Upper lobe of right lung (tissue), 1 donor: ENCODE data around the gene GNPTAB. TPM values are rescaled to one million over a fixed set of nuclear protein-coding genes. Genes with fewer than 3 reads are reported as not detected.
A peak's percentile ranks its signal among the peaks of the same experiment; 100 is the strongest.

Source experiments
- ATAC-seq: fragments of 200-7000 bp; cut with Tn5 transposase; one replicate; pipeline ENCODE4 v1.9.1; 2020; ENCODE audit warnings: mild to moderate bottlenecking, moderate library complexity
- DNase-seq: peaks from one replicate; pipeline ENCODE4 v3.0.0-alpha.2; 2020
- H3K27ac ChIP-seq: fragments of 200-600 bp; one replicate; pipeline ENCODE4 v1.8.0; 2022
- H3K27me3 ChIP-seq: fragments of 200-600 bp; one replicate; pipeline ENCODE4 v1.8.0; 2022; ENCODE audit warnings: mild to moderate bottlenecking
- H3K36me3 ChIP-seq: fragments of 200-600 bp; one replicate; pipeline ENCODE4 v1.8.0; 2022
- H3K4me1 ChIP-seq: fragments of 200-600 bp; one replicate; pipeline ENCODE4 v1.8.0; 2022
- H3K4me3 ChIP-seq: fragments of 200-600 bp; one replicate; pipeline ENCODE4 v1.8.0; 2022; ENCODE audit warnings: mild to moderate bottlenecking
- H3K9me3 ChIP-seq: fragments of 200-600 bp; one replicate; pipeline ENCODE4 v1.8.0; 2022
- CTCF ChIP-seq: fragments of 200-600 bp; IDR thresholded peaks from one replicate; pipeline ENCODE4 v1.8.0; 2022; ENCODE audit warnings: antibody characterized with exemption
- intact Hi-C: fragments of 100-400 bp; cut with DNase I; formaldehyde crosslinking; loops from one replicate; pipeline ENCODE4 v1.11.0; 2022
- total RNA-seq: library from RNA; stranded (reverse); fragmentation: NEBNext Ultra II Directional; extraction: Animal tissue kit (Norgen Biotek cat#: 25700); gene quantifications from one replicate; pipeline ENCODE4 v1.2.1, GENCODE V29; 2021
- donor health status: DM: no; HTN: yes; CAD: no; lungs with severe emphysema.

The GNPTAB gene
- total RNA-seq, 1 donor from 2014 or later, result 65.9 TPM

GRCh38 chr12:101713059-101713682 is 117.6 kb downstream of the GNPTAB start:
- Histone ChIP-seq H3K4me1 (peaks cover 5% of the 10 kb centered on the region), H3K36me3 (peaks cover 4% of the 10 kb centered on the region), H3K9me3 (no peaks in the 10 kb centered on the region), H3K4me3 (no peak overlapping the region), H3K27me3 (no peaks in the 10 kb centered on the region), H3K27ac (no peak overlapping the region)
- ATAC-seq (peak; percentile 76), DNase-seq (no peak)
- no peak for TF ChIP-seq CTCF
- intact Hi-C loops, result no loop called here

- no peaks in the 10 kb centered on the region for H3K27me3 ChIP-seq
- H3K4me1 ChIP-seq, result peaks cover 5% of the 10 kb centered on the region
- no peak for TF ChIP-seq CTCF
- DNase-seq, result no peak
- no peaks in the 10 kb centered on the region for H3K9me3 ChIP-seq
- ATAC-seq, result no peak
- no peaks in the 10 kb centered on the region for H3K36me3 ChIP-seq
- H3K27ac ChIP-seq, result no peak overlapping the region
- H3K4me3 ChIP-seq, result no peak overlapping the region
- intact Hi-C loops, result no loop called here
Measured at GRCh38 chr12:101710288-101710687, 120.5 kb downstream of the GNPTAB start.

GRCh38 chr12:101707131-101707782 is 123.5 kb downstream of the GNPTAB start:
- intact Hi-C loops, result no loop called here

GRCh38 chr12:101706403-101706802 is 124.4 kb downstream of the GNPTAB start:
- intact Hi-C loops, result no loop called here
- Histone ChIP-seq H3K9me3 (no peaks in the 10 kb centered on the region), H3K4me3 (no peak overlapping the region), H3K36me3 (no peaks in the 10 kb centered on the region), H3K27ac (no peak overlapping the region), H3K27me3 (no peaks in the 10 kb centered on the region), H3K4me1 (peaks cover 16% of the 10 kb centered on the region)
- TF ChIP-seq CTCF, result no peak
- DNase-seq (no peak), ATAC-seq (no peak)

More at GRCh38 chr12:101707131-101707782, 123.5 kb downstream of the GNPTAB start:
- no peaks in the 10 kb centered on the region for H3K9me3 ChIP-seq
- TF ChIP-seq CTCF, result no peak
- H3K4me3 ChIP-seq, result no peak overlapping the region
- H3K36me3 ChIP-seq, result no peaks in the 10 kb centered on the region
- ATAC-seq (peak; percentile 88), DNase-seq (no peak)
- H3K27me3 ChIP-seq, result no peaks in the 10 kb centered on the region
- peaks cover 7% of the 10 kb centered on the region for H3K4me1 ChIP-seq
- H3K27ac ChIP-seq, result no peak overlapping the region

- Histone ChIP-seq H3K27me3 (no peaks in the 10 kb centered on the region), H3K4me1 (peaks cover 18% of the 10 kb centered on the region), H3K4me3 (no peak overlapping the region), H3K36me3 (no peaks in the 10 kb centered on the region), H3K27ac (no peak overlapping the region), H3K9me3 (no peaks in the 10 kb centered on the region)
- intact Hi-C loops, result no loop called here
- no peak for ATAC-seq
- no peak for DNase-seq
- no peak for TF ChIP-seq CTCF
Measured at GRCh38 chr12:101703487-101703886, 127.3 kb downstream of the GNPTAB start.
